GM23248 (cell line): ENCODE data around the gene BLVRA. TPM values are rescaled to one million over a fixed set of nuclear protein-coding genes. Genes with fewer than 3 reads are reported as not detected.

Source experiments
- DNase-seq: peaks from one replicate; pipeline ENCODE4 v3.0.0-alpha.2; 2015
- H2AFZ ChIP-seq: fragments of 200-600 bp; sonication (generic); 2 replicates; pipeline ENCODE4 v1.6.1; 2016; ENCODE audit warnings: antibody characterized with exemption
- H3F3A ChIP-seq: fragments of 200-600 bp; sonication (generic); 2 replicates; pipeline ENCODE4 v1.6.1; 2016; ENCODE audit warnings: mild to moderate bottlenecking, antibody characterized with exemption, mixed run types; ENCODE audit not compliant: insufficient read depth
- H3K27ac ChIP-seq: fragments of 200-600 bp; sonication (generic); 2 replicates; pipeline ENCODE4 v1.5.1; 2016; ENCODE audit warnings: mild to moderate bottlenecking
- H3K27me3 ChIP-seq: fragments of 200-600 bp; sonication (generic); replicated peaks from 2 replicates; pipeline ENCODE4 v1.6.1; 2016; ENCODE audit warnings: mild to moderate bottlenecking; ENCODE audit not compliant: insufficient read depth
- H3K36me3 ChIP-seq: fragments of 200-600 bp; sonication (generic); 2 replicates; pipeline ENCODE4 v1.6.1; 2016; ENCODE audit warnings: low read depth, mild to moderate bottlenecking
- H3K4me1 ChIP-seq: fragments of 200-600 bp; sonication (generic); 2 replicates; pipeline ENCODE4 v1.6.1; 2016; ENCODE audit warnings: mild to moderate bottlenecking; ENCODE audit not compliant: insufficient read depth
- H3K4me2 ChIP-seq: fragments of 200-600 bp; sonication (generic); one replicate; pipeline ENCODE4 v1.6.1; 2016; ENCODE audit warnings: mild to moderate bottlenecking; ENCODE audit not compliant: unreplicated experiment
- H3K4me3 ChIP-seq: fragments of 200-600 bp; sonication (generic); 2 replicates; pipeline ENCODE4 v1.5.1; 2016; ENCODE audit warnings: mild to moderate bottlenecking
- H3K79me2 ChIP-seq: fragments of 200-600 bp; sonication (generic); 2 replicates; pipeline ENCODE4 v1.6.1; 2016; ENCODE audit warnings: mild to moderate bottlenecking; ENCODE audit not compliant: insufficient read depth
- H3K9ac ChIP-seq: fragments of 200-600 bp; sonication (generic); 2 replicates; pipeline ENCODE4 v1.6.1; 2016; ENCODE audit warnings: mild to moderate bottlenecking
- H3K9me2 ChIP-seq: fragments of 200-600 bp; sonication (generic); 2 replicates; pipeline ENCODE4 v1.6.1; 2016; ENCODE audit warnings: mixed run types, mild to moderate bottlenecking, moderate library complexity; ENCODE audit not compliant: insufficient read depth
- H3K9me3 ChIP-seq: fragments of 200-600 bp; sonication (generic); one replicate; pipeline ENCODE4 v1.6.1; 2017; ENCODE audit warnings: low read depth
- H4K20me1 ChIP-seq: fragments of 200-600 bp; sonication (generic); 2 replicates; pipeline ENCODE4 v1.6.0; 2016; ENCODE audit not compliant: insufficient read depth
- EZH2 ChIP-seq: fragments of 200-600 bp; sonication (generic); IDR thresholded peaks from 2 replicates; pipeline ENCODE4 v1.6.1; 2018; ENCODE audit warnings: antibody characterized with exemption, mild to moderate bottlenecking; ENCODE audit not compliant: insufficient read depth, poor library complexity, severe bottlenecking
- EZH2phosphoT487 ChIP-seq: fragments of 200-600 bp; sonication (generic); IDR thresholded peaks from 2 replicates; pipeline ENCODE4 v1.6.1; 2018; ENCODE audit warnings: antibody characterized with exemption, moderate library complexity, mild to moderate bottlenecking, low read depth; ENCODE audit not compliant: insufficient read depth
- WGBS, 2 experiments: methylation state at CpG; one replicate each; pipeline ENCODE4 v1.1.6; 2015 to 2017; ENCODE audit warnings: low lambda C conversion rate in 2 of 2, low coverage in 1 of 2; ENCODE audit errors: missing lambda C conversion rate in 2 of 2; 5-methylcytosine and 5-hydroxymethylcytosine counted together
- in situ Hi-C: fragments of 300-500 bp; cut with MboI; formaldehyde crosslinking; loops from 2 replicates; pipeline ENCODE4 v1.15.0; 2020
- polyA plus RNA-seq: library from polyadenylated mRNA; unstranded; fragments of >200 nt; fragmentation: Nextera tagmentation; extraction: Ambion mirVana; gene quantifications from 2 replicates; pipeline ENCODE4 v1.2.1, GENCODE V29; 2016
- total RNA-seq: library from RNA; depleted of rRNA; stranded (reverse); fragments of >200 nt; shearing (Covaris generic); gene quantifications from 2 replicates; pipeline ENCODE4 v1.2.3, GENCODE V29; 2014

BLVRA gene
- total and polyA plus RNA-seq, 2 experiments from 2014 or later = 14.7 to 47.0 TPM

DNA sequence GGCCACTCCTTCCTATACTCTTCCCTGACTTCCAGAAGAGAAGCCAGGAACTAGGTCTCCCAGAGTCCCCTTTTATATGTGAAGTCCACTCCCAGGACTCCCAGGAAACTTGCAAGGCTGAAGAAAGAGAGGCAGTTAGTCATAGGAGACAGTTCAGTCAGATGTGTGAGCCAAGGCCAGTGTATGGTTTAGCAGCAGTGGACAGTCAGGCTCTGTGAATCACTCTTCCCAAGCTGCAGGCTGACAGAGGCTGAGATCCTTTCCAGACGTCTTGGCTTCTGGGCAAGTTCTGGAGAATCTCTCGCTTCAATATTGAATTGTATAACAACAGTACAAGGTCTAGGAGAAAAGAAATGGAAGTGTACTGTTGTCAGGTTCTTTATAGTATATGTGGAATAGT lies 26.9 kb downstream of the BLVRA start:
- Histone ChIP-seq H3K9me3 (no peaks in the 10 kb centered on the region), H3K9me2 (no peaks in the 10 kb centered on the region), H3K27me3 (no peaks in the 10 kb centered on the region), H3K4me1 (peaks cover 27% of the 10 kb centered on the region), H3K4me2 (peak overlapping the region; percentile 55), H2AFZ (no peak overlapping the region), H3K4me3 (0 out of 2 replicates have a peak overlapping the region, but pooled peaks have one; percentile 0), H3K79me2 (no peaks in the 10 kb centered on the region), H3K36me3 (no peaks in the 10 kb centered on the region), H4K20me1 (no peaks in the 10 kb centered on the region), H3F3A (peaks cover 15% of the 10 kb centered on the region; the same call in 1 of the 2 replicates), H3K9ac (peak overlapping the region; percentile 47), H3K27ac (peak overlapping the region; percentile 63)
- peak; percentile 96 for DNase-seq
- in situ Hi-C loops = no loop called here
- WGBS, 2 experiments = 1 to 8% methylated on average over 2 of the region's 2 CpGs
- no peak for TF ChIP-seq EZH2phosphoT487
- no peak for TF ChIP-seq EZH2

DNA sequence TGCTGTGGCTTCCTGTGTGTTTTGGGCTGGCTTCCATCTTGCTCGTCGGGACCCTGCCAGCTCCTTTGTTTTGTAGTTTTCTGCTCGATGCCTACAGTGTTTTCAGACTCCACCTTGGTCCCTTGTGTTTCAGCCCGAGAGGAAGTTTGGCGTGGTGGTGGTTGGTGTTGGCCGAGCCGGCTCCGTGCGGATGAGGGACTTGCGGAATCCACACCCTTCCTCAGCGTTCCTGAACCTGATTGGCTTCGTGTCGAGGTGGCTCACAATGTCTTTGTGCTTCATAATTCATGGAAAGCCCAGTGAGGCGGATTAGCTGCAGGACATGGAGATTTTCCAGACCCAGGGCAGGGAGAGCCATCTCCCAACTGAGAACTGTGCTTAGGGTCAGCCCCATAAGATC lies 29.3 kb downstream of the BLVRA start:
- no peak for DNase-seq
- no peaks in the 10 kb centered on the region for H3K9me2 ChIP-seq
- 0 out of 2 replicates have a peak, but pooled peaks cover under 1% of the 10 kb centered on the region for H3F3A ChIP-seq
- 91 to 94% methylated on average over 14 of the region's 14 CpGs for WGBS, 2 experiments
- H3K79me2 ChIP-seq = no peaks in the 10 kb centered on the region
- no peaks in the 10 kb centered on the region for H4K20me1 ChIP-seq
- H3K4me1 ChIP-seq = peaks cover 14% of the 10 kb centered on the region
- H3K9me3 ChIP-seq = no peaks in the 10 kb centered on the region
- H3K4me3 ChIP-seq = no peak overlapping the region
- no peak overlapping the region for H3K4me2 ChIP-seq
- in situ Hi-C loops = no loop called here
- peaks cover under 1% of the 10 kb centered on the region; the same call in 1 of the 2 replicates for H3K36me3 ChIP-seq
- H2AFZ ChIP-seq = no peak overlapping the region
- H3K9ac ChIP-seq = no peak overlapping the region
- H3K27ac ChIP-seq = no peak overlapping the region
- H3K27me3 ChIP-seq = no peaks in the 10 kb centered on the region
- no peak for TF ChIP-seq EZH2phosphoT487
- no peak for TF ChIP-seq EZH2

DNA sequence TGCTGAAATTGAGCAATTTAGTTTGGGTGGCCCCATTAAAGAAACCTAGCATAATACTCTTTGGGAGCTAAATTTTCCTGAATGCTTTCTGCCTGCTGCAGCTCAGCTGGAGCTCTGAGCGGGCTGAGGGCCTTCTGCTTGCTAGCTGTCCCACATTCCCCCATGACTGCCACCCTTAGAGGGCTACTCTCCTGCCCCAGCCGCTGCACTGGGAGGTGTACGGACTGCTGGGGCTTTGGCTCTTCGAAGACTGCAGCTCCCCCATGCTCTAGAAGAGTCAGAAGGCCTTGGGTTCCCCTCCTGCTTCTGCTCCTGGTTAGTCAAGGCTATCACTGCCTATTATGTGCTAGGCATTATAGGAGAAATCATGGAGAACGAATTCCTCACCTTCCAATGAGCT lies 31.5 kb downstream of the BLVRA start:
- peaks cover 4% of the 10 kb centered on the region; the same call in 1 of the 2 replicates for H3K36me3 ChIP-seq
- no peaks in the 10 kb centered on the region for H3K27me3 ChIP-seq
- in situ Hi-C loops = no loop called here
- H3F3A ChIP-seq = no peaks in the 10 kb centered on the region
- 96 to 98% methylated on average over 5 of the region's 5 CpGs for WGBS, 2 experiments
- no peak overlapping the region for H3K27ac ChIP-seq
- H4K20me1 ChIP-seq = no peaks in the 10 kb centered on the region
- H2AFZ ChIP-seq = no peak overlapping the region
- peaks cover 10% of the 10 kb centered on the region for H3K4me1 ChIP-seq
- TF ChIP-seq EZH2 (no peak), EZH2phosphoT487 (no peak)
- no peaks in the 10 kb centered on the region for H3K9me3 ChIP-seq
- H3K9me2 ChIP-seq = no peaks in the 10 kb centered on the region
- no peak overlapping the region for H3K4me2 ChIP-seq
- no peaks in the 10 kb centered on the region for H3K79me2 ChIP-seq
- no peak overlapping the region for H3K4me3 ChIP-seq
- H3K9ac ChIP-seq = no peak overlapping the region
- no peak for DNase-seq

DNA sequence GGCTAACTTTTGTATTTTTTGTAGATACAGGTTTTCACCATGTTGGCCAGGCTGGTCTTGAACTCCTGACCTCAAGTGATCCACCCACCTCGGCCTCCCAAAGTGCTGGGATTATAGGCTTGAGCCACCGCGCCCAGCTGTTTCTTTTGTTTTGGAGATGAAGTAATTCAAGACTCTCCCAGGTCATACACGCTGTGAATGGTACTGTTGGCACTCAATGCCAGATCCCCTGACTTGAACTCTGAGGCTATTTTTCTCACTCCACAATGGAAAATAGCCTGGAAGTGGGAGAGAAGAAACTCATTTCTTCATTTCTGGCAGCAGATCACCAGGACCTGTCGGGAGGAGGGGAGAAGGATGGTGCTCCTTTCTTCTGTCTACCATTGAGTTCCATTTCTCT lies 32.4 kb downstream of the BLVRA start:
- Histone ChIP-seq H3K9me2 (no peaks in the 10 kb centered on the region), H3K4me2 (no peak overlapping the region), H3K4me1 (peaks cover 3% of the 10 kb centered on the region), H4K20me1 (no peaks in the 10 kb centered on the region), H3K36me3 (peaks cover 4% of the 10 kb centered on the region; the same call in 1 of the 2 replicates), H3K79me2 (no peaks in the 10 kb centered on the region), H3K9me3 (no peaks in the 10 kb centered on the region), H3K4me3 (no peak overlapping the region), H3F3A (no peaks in the 10 kb centered on the region), H2AFZ (no peak overlapping the region), H3K9ac (no peak overlapping the region), H3K27me3 (no peaks in the 10 kb centered on the region), H3K27ac (no peak overlapping the region)
- WGBS, 2 experiments = 92% methylated on average over 5 of the region's 5 CpGs
- no peak for TF ChIP-seq EZH2
- TF ChIP-seq EZH2phosphoT487 = no peak
- no peak for DNase-seq
- in situ Hi-C loops = no loop called here

DNA sequence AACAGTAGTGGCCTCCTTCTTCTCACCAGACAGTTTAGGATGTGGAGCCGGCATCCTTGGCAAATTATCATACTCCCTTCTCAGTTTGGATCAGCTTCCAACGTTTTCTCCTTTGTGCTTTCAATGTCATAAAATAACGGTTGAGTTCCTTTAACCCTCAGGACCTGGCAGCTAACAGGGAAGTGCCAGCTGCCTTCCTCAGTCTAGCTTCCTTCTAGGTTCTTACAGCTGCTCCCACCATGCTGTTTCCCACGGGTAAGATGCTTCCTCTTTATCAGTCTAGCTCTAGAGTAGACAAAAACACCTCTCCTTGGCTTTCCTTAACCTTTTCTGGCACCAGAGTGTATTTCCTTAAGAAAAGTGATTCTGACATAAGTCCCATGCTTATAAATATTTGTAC lies 33.2 kb downstream of the BLVRA start:
- in situ Hi-C loops = no loop called here
- H2AFZ ChIP-seq = no peak overlapping the region
- WGBS, 2 experiments = 58 to 59% methylated on average over 4 of the region's 4 CpGs
- H3K4me1 ChIP-seq = no peaks in the 10 kb centered on the region
- H3K27ac ChIP-seq = no peak overlapping the region
- no peak overlapping the region for H3K4me2 ChIP-seq
- no peaks in the 10 kb centered on the region for H3K27me3 ChIP-seq
- H3K4me3 ChIP-seq = no peak overlapping the region
- no peak for DNase-seq
- no peaks in the 10 kb centered on the region for H3K79me2 ChIP-seq
- no peaks in the 10 kb centered on the region for H4K20me1 ChIP-seq
- TF ChIP-seq EZH2 (no peak), EZH2phosphoT487 (no peak)
- H3K9ac ChIP-seq = no peak overlapping the region
- H3F3A ChIP-seq = no peaks in the 10 kb centered on the region
- no peaks in the 10 kb centered on the region for H3K9me2 ChIP-seq
- no peaks in the 10 kb centered on the region for H3K9me3 ChIP-seq
- peaks cover 4% of the 10 kb centered on the region; the same call in 1 of the 2 replicates for H3K36me3 ChIP-seq
